H1 (cell line): Measurements from ENCODE around the gene AFF1. TPM values are rescaled to one million over a fixed set of nuclear protein-coding genes. Genes with fewer than 3 reads are reported as not detected.

ENCODE experiments used
- CTCF ChIA-PET: fragments of 300-600 bp; sonication (Branson Sonifier 250); formaldehyde crosslinking; loops from one replicate; lab custom pipeline; 2021; ENCODE audit not compliant: partially characterized antibody; lab: Charles Lee
- POLR2A ChIA-PET: fragments of 300-600 bp; sonication (Branson Sonifier 250); formaldehyde crosslinking; loops from one replicate; lab custom pipeline; 2021; ENCODE audit warnings: inconsistent platforms; ENCODE audit not compliant: partially characterized antibody; lab: Charles Lee
- DNase-seq, 2 experiments: peaks; one replicate each; pipeline versions ENCODE4 v3.0.0 to v3.0.0-alpha.2; 2010 to 2022; ENCODE audit warnings: low spot score in 2 of 2, low read depth in 1 of 2, mixed read lengths in 1 of 2
- FAIRE-seq: peaks from 2 replicates; lab custom pipeline; 2011; peaks lifted over from hg19 to GRCh38; lab: Jason Lieb, UNC
- H2AFZ ChIP-seq: 2 replicates; pipeline ENCODE4 v1.8.1; 2012; ENCODE audit warnings: low read length, inconsistent platforms
- H2AK5ac ChIP-seq: 2 replicates; pipeline ENCODE4 v1.6.1; 2013; ENCODE audit warnings: low read depth, low read length
- H2BK120ac ChIP-seq: replicated peaks from 2 replicates; pipeline ENCODE3; 2013; ENCODE audit warnings: low read depth, low read length, inconsistent platforms
- H2BK12ac ChIP-seq: 2 replicates; pipeline ENCODE4 v1.6.1; 2013; ENCODE audit warnings: low read depth, low read length
- H2BK15ac ChIP-seq: 2 replicates; pipeline ENCODE4 v1.6.1; 2013; ENCODE audit warnings: low read length
- H2BK20ac ChIP-seq: 2 replicates; pipeline ENCODE4 v1.6.1; 2013; ENCODE audit warnings: low read length
- H2BK5ac ChIP-seq: 2 replicates; pipeline ENCODE4 v1.6.1; 2013; ENCODE audit warnings: low read depth, low read length
- H3K14ac ChIP-seq: 2 replicates; pipeline ENCODE4 v1.6.1; 2013; ENCODE audit warnings: inconsistent platforms; ENCODE audit not compliant: insufficient read length
- H3K18ac ChIP-seq: 2 replicates; pipeline ENCODE4 v1.6.1; 2013; ENCODE audit warnings: low read length; ENCODE audit errors: extremely low read depth
- H3K23ac ChIP-seq: 2 replicates; pipeline ENCODE4 v1.6.1; 2013; ENCODE audit warnings: inconsistent platforms; ENCODE audit not compliant: insufficient read length
- H3K23me2 ChIP-seq: 2 replicates; pipeline ENCODE4 v1.6.1; 2013; ENCODE audit warnings: low read depth, low read length
- H3K27ac ChIP-seq: 2 replicates; pipeline ENCODE4 v1.6.1; 2011; ENCODE audit warnings: low read depth, low read length, inconsistent platforms
- H3K27me3 ChIP-seq, 4 experiments: replicated peaks in 1 of 4; 1 replicate in 1 of 4; 2 replicates in 3 of 4; pipeline versions ENCODE4 v1.6.1 to v1.8.1; 2011 to 2013; ENCODE audit warnings: low read length in 3 of 4, mild to moderate bottlenecking in 3 of 4, inconsistent platforms in 2 of 4, mixed read lengths in 2 of 4, moderate library complexity in 1 of 4; ENCODE audit not compliant: control insufficient read depth in 3 of 4, insufficient read depth in 3 of 4; ENCODE audit errors: extremely low read depth in 1 of 4
- H3K36me3 ChIP-seq, 4 experiments: 2 replicates each; pipeline versions ENCODE4 v1.6.1 to v1.8.1; 2011 to 2013; ENCODE audit warnings: mild to moderate bottlenecking in 4 of 4, low read length in 3 of 4, moderate library complexity in 2 of 4, control low read depth in 1 of 4, inconsistent platforms in 1 of 4; ENCODE audit not compliant: insufficient read depth in 4 of 4, control insufficient read depth in 2 of 4
- H3K4ac ChIP-seq: replicated peaks from 2 replicates; pipeline ENCODE3; 2013; ENCODE audit warnings: low read length, low read depth, mixed read lengths, inconsistent platforms; ENCODE audit not compliant: insufficient read length
- H3K4me1 ChIP-seq, 4 experiments: replicated peaks in 1 of 4; 1 replicate in 1 of 4; 2 replicates in 3 of 4; pipeline versions ENCODE4 v1.6.1 to v1.8.1; 2011 to 2013; ENCODE audit warnings: low read length in 3 of 4, inconsistent platforms in 2 of 4, mixed read lengths in 1 of 4; ENCODE audit not compliant: insufficient read depth in 4 of 4, control insufficient read depth in 3 of 4
- H3K4me2 ChIP-seq, 2 experiments: 2 replicates each; pipeline versions ENCODE4 v1.6.1 to v1.8.1; 2011 to 2013; ENCODE audit warnings: low read depth in 2 of 2, low read length in 2 of 2, control low read depth in 1 of 2, inconsistent platforms in 1 of 2, mild to moderate bottlenecking in 1 of 2; ENCODE audit not compliant: insufficient read depth in 1 of 2
- H3K4me3 ChIP-seq, 4 experiments: fragments of 200-600, 300-600 bp in 1 of 4; sonication (generic), shearing (Covaris generic), sonication (Bioruptor Twin) in 1 of 4; 2 replicates each; pipeline versions ENCODE4 v1.5.1 to v1.8.1; 2011 to 2016; ENCODE audit warnings: low read length in 4 of 4, low read depth in 3 of 4, control low read depth in 2 of 4, inconsistent platforms in 2 of 4, mild to moderate bottlenecking in 2 of 4, mixed read lengths in 1 of 4, moderate library complexity in 1 of 4; ENCODE audit not compliant: insufficient read depth in 2 of 4; ENCODE audit errors: extremely low read depth in 1 of 4
- H3K56ac ChIP-seq: replicated peaks from 2 replicates; pipeline ENCODE3; 2013; ENCODE audit warnings: low read depth, mild to moderate bottlenecking, mixed read lengths, low read length, inconsistent platforms; ENCODE audit not compliant: insufficient read length
- H3K79me1 ChIP-seq: 2 replicates; pipeline ENCODE4 v1.6.1; 2013; ENCODE audit warnings: low read depth, low read length, control low read depth
- H3K79me2 ChIP-seq, 2 experiments: 2 replicates each; pipeline versions ENCODE4 v1.6.1 to v1.8.1; 2012 to 2013; ENCODE audit warnings: low read length in 2 of 2, mild to moderate bottlenecking in 2 of 2, inconsistent platforms in 1 of 2; ENCODE audit not compliant: insufficient read depth in 2 of 2, control insufficient read depth in 1 of 2
- H3K9ac ChIP-seq, 4 experiments: replicated peaks in 1 of 4; 1 replicate in 1 of 4; 2 replicates in 3 of 4; pipeline versions ENCODE4 v1.6.1 to v1.8.1; 2011 to 2013; ENCODE audit warnings: low read depth in 3 of 4, low read length in 3 of 4, control low read depth in 2 of 4, mild to moderate bottlenecking in 2 of 4, moderate library complexity in 2 of 4, inconsistent platforms in 1 of 4; ENCODE audit errors: extremely low read depth in 1 of 4
- H3K9me3 ChIP-seq, 2 experiments: 2 replicates each; pipeline versions ENCODE4 v1.6.1 to v1.8.1; 2012 to 2013; ENCODE audit warnings: mild to moderate bottlenecking in 2 of 2, moderate library complexity in 2 of 2, control low read depth in 1 of 2, inconsistent platforms in 1 of 2, low read depth in 1 of 2, low read length in 1 of 2, mixed read lengths in 1 of 2; ENCODE audit not compliant: insufficient read depth in 2 of 2
- H4K20me1 ChIP-seq, 2 experiments: replicated peaks in 1 of 2; 2 replicates each; pipeline versions ENCODE3 to v1.8.1; 2011 to 2013; ENCODE audit warnings: inconsistent platforms in 2 of 2, low read length in 2 of 2, mild to moderate bottlenecking in 1 of 2; ENCODE audit not compliant: insufficient read depth in 2 of 2, control insufficient read depth in 1 of 2
- H4K5ac ChIP-seq: 2 replicates; pipeline ENCODE4 v1.6.1; 2013; ENCODE audit warnings: low read length, low read depth, mixed read lengths, inconsistent platforms; ENCODE audit not compliant: insufficient read length
- H4K8ac ChIP-seq: 2 replicates; pipeline ENCODE4 v1.8.0; 2013; ENCODE audit warnings: mild to moderate bottlenecking, moderate library complexity, low read length, inconsistent platforms; ENCODE audit not compliant: insufficient read depth; ENCODE audit errors: extremely low read depth
- H4K91ac ChIP-seq: replicated peaks from 2 replicates; pipeline ENCODE3; 2013; ENCODE audit warnings: low read length, mixed read lengths, inconsistent platforms; ENCODE audit not compliant: insufficient read length
- KDM4A ChIP-seq: IDR thresholded peaks from one replicate; pipeline ENCODE4 v1.7.1; 2012; ENCODE audit warnings: low read depth, mild to moderate bottlenecking, moderate library complexity, low read length, inconsistent platforms; ENCODE audit not compliant: severe bottlenecking
- WGBS, 2 experiments: shearing (Covaris generic) in 1 of 2; methylation state at CpG; one replicate each; pipeline versions ENCODE4 v1.1.6 to v1.1.7; 2013 to 2015; ENCODE audit warnings: low lambda C conversion rate in 2 of 2, mixed read lengths in 2 of 2, inconsistent platforms in 1 of 2, low coverage in 1 of 2, missing lambda C conversion rate in 1 of 2; ENCODE audit not compliant: insufficient replicate concordance in 2 of 2, insufficient coverage in 1 of 2, insufficient read length in 1 of 2; ENCODE audit errors: extremely low coverage in 1 of 2, missing lambda C conversion rate in 1 of 2; 5-methylcytosine and 5-hydroxymethylcytosine counted together
- polyA plus RNA-seq, 7 experiments: library from polyadenylated mRNA; depleted of rRNA in 3 of 7; stranded (reverse) in 5 of 7; unstranded in 2 of 7; fragments of >200 nt in 5 of 7; fragments of 200-250 nt in 2 of 7; gene quantifications; 1 replicate in 5 of 7; 2 replicates in 1 of 7; 4 replicates in 1 of 7; pipeline versions ENCODE4 v1.2.1 to v1.2.3, GENCODE V29; 2011 to 2013; ENCODE audit warnings: missing spikeins in 2 of 7, mixed read lengths in 2 of 7
- total RNA-seq: library from RNA; stranded (reverse); fragmentation: NEBNext Ultra II Directional; extraction: Animal tissue kit (Norgen Biotek cat#: 25700); gene quantifications from 2 replicates; pipeline ENCODE4 v1.2.1, GENCODE V29; 2021

AFF1 gene
- total and polyA plus RNA-seq, 2 of the 8 experiments (the other 6 are each of a cell fraction or from before 2014, with no cell fraction given): 14.8 to 85.5 TPM

- peaks cover 3 to 8% of the 10 kb centered on the region in 2 experiments for H4K20me1 ChIP-seq
- H4K8ac ChIP-seq: 0 out of 2 replicates have a peak overlapping the region, but pooled peaks have one; percentile 90
- H3K9me3 ChIP-seq: no peaks in the 10 kb centered on the region
- H3K36me3 ChIP-seq: no peaks in the 10 kb centered on the region
- H4K5ac ChIP-seq: no peak overlapping the region
- no peak overlapping the region for H3K14ac ChIP-seq
- H3K4me3 ChIP-seq: peak overlapping the region; percentile 63 to 94 (median 88); a peak in 7 of 8 replicates
- H3K4me1 ChIP-seq: peaks cover 8 to 29% (median 23%) of the 10 kb centered on the region in 4 experiments; a peak in 6 of 7 replicates
- H4K91ac ChIP-seq: no peak overlapping the region
- DNase-seq (no peak), FAIRE-seq (no peak)
- ChIA-PET CTCF (interaction anchor here (0.5 to 1.9 kb wide), 9 partner anchors 8 to 105 kb away, joined by 3 to 5 read pairs (median 3); no protein-coding TSS in a partner anchor), POLR2A (interaction anchor here (0.6 to 6.7 kb wide), 31 partner anchors 8 to 114 kb away, joined by 3 to 108 read pairs (median 5); partner anchors contain the start of gene AFF1)
- H3K79me2 ChIP-seq: peaks cover 7 to 68% of the 10 kb centered on the region in 2 experiments
- H3K79me1 ChIP-seq: no peaks in the 10 kb centered on the region
- no peak overlapping the region for H2BK15ac ChIP-seq
- WGBS, 2 experiments: 2% methylated on average over 9 of the region's 9 CpGs; no CpG with 5 or more reads in 1 of the 2 experiments
- H3K4me2 ChIP-seq: peak overlapping the region; percentile 58 to 96
- H3K9ac ChIP-seq: peak overlapping the region; percentile 0 to 34 (median 26); a peak in 4 of 7 replicates
- no peak overlapping the region for H3K4ac ChIP-seq
- H2BK12ac ChIP-seq: peak overlapping the region; percentile 94; the same call in 1 of the 2 replicates
- no peaks in the 10 kb centered on the region for H3K27me3 ChIP-seq
- peaks cover 14% of the 10 kb centered on the region for H3K23me2 ChIP-seq
- no peak overlapping the region for H3K56ac ChIP-seq
- 0 out of 2 replicates have a peak overlapping the region, but pooled peaks have one; percentile 71 for H2AK5ac ChIP-seq
- H2BK20ac ChIP-seq: no peak overlapping the region
- H3K27ac ChIP-seq: no peak overlapping the region
- H3K23ac ChIP-seq: no peak overlapping the region
- H2BK120ac ChIP-seq: no peak overlapping the region
- no peak overlapping the region; the same call in 1 of the 2 replicates for H2BK5ac ChIP-seq
- H3K18ac ChIP-seq: peak overlapping the region; percentile 14; the same call in 1 of the 2 replicates
- H2AFZ ChIP-seq: no peak overlapping the region
- peak; percentile 29 for TF ChIP-seq KDM4A
These were observed 71.5 kb downstream of the AFF1 start for GRCh38 chr4:87006426-87006675.
